Endothelial cell of umbilical vein (primary cell): ENCODE results near the gene ZNF609.

Experiments
- EZH2 ChIP-seq: IDR thresholded peaks from 2 replicates; pipeline ENCODE4 v1.6.1; 2012; ENCODE audit warnings: borderline replicate concordance, low read depth, mild to moderate bottlenecking, moderate library complexity, low read length, inconsistent platforms; ENCODE audit not compliant: severe bottlenecking
- POLR2A ChIP-seq: IDR thresholded peaks from 2 replicates; pipeline ENCODE4 v1.6.1; 2012; ENCODE audit warnings: low read depth, mild to moderate bottlenecking, control low read depth, low read length
- POLR2AphosphoS5 ChIP-seq: IDR thresholded peaks from 2 replicates; pipeline ENCODE4 v1.6.1; 2012; ENCODE audit warnings: low read depth, mild to moderate bottlenecking, control low read depth, low read length, moderate library complexity; ENCODE audit not compliant: insufficient read depth
- TF ChIP-seq, protein P1 (sequence below), 2 donors: IDR thresholded peaks; 1 replicate in 1 of 2; 2 replicates in 1 of 2; pipeline ENCODE4 v1.5.1; 2011; ENCODE audit warnings: low read length in 2 of 2, mild to moderate bottlenecking in 2 of 2, moderate library complexity in 2 of 2, control low read depth in 1 of 2, inconsistent platforms in 1 of 2, low read depth in 1 of 2; ENCODE audit not compliant: insufficient read depth in 1 of 2; ENCODE audit errors: extremely low read depth in 1 of 2

- TF ChIP-seq, protein P1, sequence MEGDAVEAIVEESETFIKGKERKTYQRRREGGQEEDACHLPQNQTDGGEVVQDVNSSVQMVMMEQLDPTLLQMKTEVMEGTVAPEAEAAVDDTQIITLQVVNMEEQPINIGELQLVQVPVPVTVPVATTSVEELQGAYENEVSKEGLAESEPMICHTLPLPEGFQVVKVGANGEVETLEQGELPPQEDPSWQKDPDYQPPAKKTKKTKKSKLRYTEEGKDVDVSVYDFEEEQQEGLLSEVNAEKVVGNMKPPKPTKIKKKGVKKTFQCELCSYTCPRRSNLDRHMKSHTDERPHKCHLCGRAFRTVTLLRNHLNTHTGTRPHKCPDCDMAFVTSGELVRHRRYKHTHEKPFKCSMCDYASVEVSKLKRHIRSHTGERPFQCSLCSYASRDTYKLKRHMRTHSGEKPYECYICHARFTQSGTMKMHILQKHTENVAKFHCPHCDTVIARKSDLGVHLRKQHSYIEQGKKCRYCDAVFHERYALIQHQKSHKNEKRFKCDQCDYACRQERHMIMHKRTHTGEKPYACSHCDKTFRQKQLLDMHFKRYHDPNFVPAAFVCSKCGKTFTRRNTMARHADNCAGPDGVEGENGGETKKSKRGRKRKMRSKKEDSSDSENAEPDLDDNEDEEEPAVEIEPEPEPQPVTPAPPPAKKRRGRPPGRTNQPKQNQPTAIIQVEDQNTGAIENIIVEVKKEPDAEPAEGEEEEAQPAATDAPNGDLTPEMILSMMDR (IDR thresholded peaks at IDR 0.05; ENCODE audit: extremely low read depth in 1 of 2, insufficient read depth in 1 of 2, low read depth in 1 of 2, low read length in 2 of 2), result no peak
- TF ChIP-seq POLR2A (no peak), EZH2 (no peak), POLR2AphosphoS5 (no peak)
These were observed 2.1 kb downstream of the ZNF609 start for GRCh38 chr15:64462492-64462891.
